HG02840 (cell line): ENCODE measurements around the gene MAST4.

Source experiments
- ATAC-seq: cut with Tn5 transposase; IDR thresholded peaks from one replicate; pipeline ENCODE4 v1.9.1; 2021; ENCODE audit warnings: mild to moderate bottlenecking, moderate library complexity, moderate number of reproducible peaks; ENCODE audit not compliant: unreplicated experiment, low FRiP score

Gene MAST4

GRCh38 chr5:67051164-67051563 is 455.0 kb downstream of the MAST4 start:
- ATAC-seq = no peak

- ATAC-seq = no peak
These were observed 455.8 kb downstream of the MAST4 start for GRCh38 chr5:67052034-67052433.

- no peak for ATAC-seq
These were observed 457.0 kb downstream of the MAST4 start for GRCh38 chr5:67053229-67053628.

DNA sequence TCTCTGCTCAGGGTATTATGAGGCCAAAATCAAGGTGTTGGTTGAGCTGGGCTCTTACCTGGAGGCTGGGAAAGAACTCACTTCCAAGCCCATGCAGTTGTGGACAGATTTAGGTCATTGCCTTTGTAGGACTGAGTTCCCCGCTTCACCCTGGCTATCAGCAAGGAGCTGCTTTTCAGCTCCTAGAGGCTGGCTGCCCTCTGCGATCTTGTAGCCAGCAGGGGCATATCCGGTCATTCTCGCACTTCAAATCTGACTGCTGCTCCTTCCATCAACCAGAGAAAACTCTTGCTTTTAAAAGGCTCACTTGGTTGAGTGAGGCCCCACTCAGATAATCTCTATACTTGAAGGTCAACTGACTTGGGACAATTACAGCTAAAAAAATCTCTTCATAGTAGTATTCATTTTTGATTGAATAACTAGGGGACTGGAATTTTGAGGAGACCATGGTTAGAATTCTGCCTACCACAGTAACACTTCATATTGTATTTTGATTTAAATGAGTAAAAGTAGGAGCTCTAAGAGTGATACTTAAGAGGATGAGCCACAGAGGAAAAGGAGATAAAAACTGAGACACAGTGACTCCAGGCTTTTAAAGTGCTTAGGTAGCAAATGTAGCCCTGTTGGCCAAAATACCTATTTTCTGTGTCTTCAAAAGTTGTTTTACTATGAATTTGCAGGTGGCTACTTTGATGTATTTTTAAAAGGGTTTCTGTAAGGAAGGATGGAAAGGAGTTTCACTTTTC is 463.0 kb downstream of the MAST4 start:
- no peak for ATAC-seq

DNA sequence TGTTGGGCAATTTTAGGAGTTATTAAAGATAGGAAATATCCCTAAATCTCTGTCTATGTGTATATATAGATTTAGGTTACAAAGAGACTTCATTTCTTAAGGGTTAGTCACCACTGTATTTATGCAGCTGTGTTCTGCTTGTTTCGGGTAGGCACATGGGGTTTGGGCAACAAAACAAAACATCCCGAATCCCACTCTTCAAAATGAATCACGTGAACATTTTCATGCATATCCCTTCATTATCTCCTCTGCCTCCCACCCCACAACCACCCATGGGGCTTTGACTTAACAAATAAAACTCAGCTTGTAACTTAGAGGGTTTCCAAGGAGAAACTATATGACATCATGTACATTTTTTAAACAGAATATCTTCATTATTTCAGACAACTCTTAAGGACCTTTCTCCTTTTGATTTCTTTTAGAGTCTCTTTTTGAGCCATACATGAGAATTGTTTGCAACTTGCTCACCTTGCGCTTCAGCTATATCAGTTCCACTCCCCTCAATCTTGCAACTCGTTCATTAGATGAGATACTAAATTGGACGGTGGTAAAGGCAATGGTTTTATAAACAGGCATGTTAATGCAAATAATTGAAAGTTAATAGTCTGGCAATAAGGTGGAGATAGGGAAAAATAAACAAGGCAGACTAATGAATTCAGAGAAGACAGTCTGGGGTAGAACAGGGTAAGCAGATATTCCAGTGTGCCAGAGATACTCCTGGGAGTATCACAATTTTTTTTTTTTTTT is 463.7 kb downstream of the MAST4 start:
- no peak for ATAC-seq

GRCh38 chr5:67061511-67061910 is 465.3 kb downstream of the MAST4 start:
- ATAC-seq = no peak

- ATAC-seq = no peak
These were observed 466.9 kb downstream of the MAST4 start for GRCh38 chr5:67063055-67063454.

DNA sequence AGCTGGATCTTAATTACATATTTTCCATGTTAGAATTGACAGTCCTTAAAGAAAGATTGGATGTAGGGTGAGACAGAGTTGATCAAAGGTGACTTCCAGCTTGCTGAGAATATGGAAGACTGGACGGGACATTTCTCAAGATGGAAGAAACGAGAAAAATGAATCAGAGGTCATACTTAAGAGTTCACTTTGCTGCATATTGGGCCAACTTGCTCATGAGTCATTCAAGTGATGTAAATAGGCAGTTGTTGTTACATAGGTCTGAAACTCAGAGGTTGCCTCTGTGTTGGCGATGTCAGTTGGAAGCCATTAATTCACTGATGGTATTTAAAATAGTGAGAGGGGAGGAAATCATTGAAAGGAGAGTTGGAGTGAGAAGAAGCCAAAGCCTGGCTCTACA is 467.6 kb downstream of the MAST4 start:
- ATAC-seq = no peak

GRCh38 chr5:67065237-67065636 is 469.0 kb downstream of the MAST4 start:
- no peak for ATAC-seq

- no peak for ATAC-seq
These were observed 469.5 kb downstream of the MAST4 start for GRCh38 chr5:67065696-67066095.

- no peak for ATAC-seq
These were observed 470.6 kb downstream of the MAST4 start for GRCh38 chr5:67066815-67067214.

- ATAC-seq = no peak
These were observed 477.0 kb downstream of the MAST4 start for GRCh38 chr5:67073045-67073680.

- no peak for ATAC-seq
These were observed 481.1 kb downstream of the MAST4 start for GRCh38 chr5:67077296-67077695.

GRCh38 chr5:67081261-67081660 is 485.1 kb downstream of the MAST4 start:
- no peak for ATAC-seq

DNA sequence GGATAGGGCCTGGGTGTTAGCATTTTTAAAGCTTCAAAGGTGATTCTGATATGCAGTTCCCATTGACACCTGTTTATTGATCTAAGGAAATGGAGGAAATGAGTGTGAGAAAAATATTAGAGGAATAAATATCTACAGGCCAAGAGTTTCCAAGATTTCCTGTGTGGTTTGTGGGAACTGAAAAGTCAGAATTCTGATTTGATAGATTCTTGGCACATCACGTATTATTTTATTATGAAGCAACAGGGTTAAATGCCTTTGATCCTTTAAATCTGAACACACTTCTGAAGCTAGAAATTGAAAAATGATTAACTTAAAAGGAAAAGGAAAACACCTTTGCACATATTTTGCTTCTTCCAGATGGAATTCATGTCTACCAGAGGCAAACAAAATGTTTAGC is 486.7 kb downstream of the MAST4 start:
- no peak for ATAC-seq

DNA sequence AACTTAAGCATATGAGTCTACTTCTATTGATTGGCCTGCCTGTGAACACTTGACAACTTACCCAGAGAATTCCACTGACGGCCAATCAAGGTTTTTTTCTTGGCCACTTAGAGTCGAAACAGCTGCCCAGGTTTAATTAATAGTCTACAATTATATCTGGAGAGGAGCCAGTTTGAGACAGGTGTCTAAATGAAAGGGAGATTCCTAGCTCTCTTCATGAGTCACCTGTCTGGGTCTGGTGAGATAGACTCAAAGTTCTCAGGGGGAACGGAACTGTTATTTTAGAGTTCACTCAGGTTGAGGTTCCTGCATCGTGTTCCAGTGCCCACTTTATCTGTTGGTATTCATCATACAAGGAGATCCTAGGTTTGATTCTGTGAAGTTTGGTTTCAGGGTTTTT is 489.4 kb downstream of the MAST4 start:
- no peak for ATAC-seq

- ATAC-seq = no peak
These were observed 493.1 kb downstream of the MAST4 start for GRCh38 chr5:67089200-67089725.

DNA sequence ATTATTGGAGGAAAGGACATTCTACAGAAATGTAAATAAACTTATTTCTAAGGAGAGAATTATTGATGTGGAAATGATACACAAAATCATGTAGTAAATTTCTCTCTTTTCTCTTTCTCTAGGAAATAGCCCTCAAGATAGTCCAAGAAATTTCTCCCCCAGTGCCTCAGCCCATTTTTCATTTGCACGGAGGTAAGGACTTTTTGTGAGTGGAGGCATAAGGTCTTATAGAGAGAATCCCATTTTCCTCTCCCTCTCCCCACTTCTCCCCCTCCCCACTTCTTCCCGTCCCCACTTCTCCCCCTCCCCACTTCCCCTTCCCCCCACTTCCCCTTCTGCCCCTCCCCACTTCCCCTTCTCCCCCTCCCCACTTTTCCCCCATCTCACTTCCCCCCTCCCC is 493.8 kb downstream of the MAST4 start:
- no peak for ATAC-seq

- no peak for ATAC-seq
These were observed 494.4 kb downstream of the MAST4 start for GRCh38 chr5:67090593-67090992.

GRCh38 chr5:67092535-67092934 is 496.3 kb downstream of the MAST4 start:
- no peak for ATAC-seq

DNA sequence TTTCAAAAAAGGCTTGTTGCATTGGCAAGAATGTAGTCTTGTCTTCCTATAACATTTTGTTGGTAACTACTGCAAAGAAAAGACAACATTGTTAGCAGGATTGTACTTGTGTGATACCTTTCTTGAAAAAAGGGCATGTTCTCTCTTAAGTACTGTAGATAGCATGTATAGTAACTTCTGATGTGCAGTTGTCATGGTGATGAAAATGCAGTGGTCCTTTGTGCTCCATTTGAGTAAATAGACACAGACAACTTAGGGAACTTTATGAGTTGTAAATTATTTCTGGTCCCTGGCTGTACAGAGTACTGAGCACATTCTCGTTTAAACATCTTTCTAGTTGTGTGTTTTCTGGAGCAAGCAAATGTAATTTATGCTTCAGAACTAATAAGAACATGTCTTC is 497.1 kb downstream of the MAST4 start:
- ATAC-seq = no peak
